ENCODE data around the gene NAPEPLD.

DNA sequence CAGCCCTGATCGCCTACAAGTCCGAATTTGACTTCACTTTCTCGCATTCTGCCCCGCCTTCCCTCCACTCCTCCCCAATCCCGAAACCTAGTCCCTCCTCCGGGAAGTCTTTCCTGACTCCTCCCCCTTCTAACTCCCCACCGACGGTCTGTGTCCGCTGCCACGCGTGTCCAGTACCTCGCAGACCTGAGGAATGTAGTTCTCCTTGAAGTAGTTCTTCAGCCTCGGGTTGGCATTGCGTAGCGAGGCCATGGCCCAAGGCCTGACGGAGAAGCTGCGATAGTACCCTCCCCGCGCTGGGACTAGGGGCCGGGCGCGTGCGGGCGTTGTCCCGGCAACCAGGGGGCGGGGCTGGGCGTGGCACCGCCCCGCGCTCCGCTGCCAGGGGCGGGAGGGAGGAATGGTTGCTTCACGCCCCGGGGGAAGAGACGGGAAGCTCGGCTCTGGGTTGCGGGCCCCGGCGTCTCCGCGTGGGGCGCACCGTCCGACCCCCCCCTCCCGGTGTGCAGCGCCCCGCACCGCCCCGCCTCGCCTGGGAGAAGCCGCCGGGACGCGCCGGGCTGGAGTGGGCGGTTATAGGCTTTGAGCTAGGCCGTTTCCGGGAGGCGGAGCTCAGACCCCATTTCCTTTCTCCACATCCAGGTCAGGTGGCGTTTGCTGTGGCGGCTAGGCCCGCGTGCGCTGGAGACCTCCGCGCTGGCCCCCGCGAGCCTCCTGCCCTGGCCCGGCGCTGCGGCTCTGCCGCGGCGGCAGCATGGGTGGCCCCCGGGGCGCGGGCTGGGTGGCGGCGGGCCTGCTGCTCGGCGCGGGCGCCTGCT lies 74.2 kb downstream of the NAPEPLD start, which contains the start of the genes ARMC10 and FBXL13:
- TF ChIP-seq, protein P1, sequence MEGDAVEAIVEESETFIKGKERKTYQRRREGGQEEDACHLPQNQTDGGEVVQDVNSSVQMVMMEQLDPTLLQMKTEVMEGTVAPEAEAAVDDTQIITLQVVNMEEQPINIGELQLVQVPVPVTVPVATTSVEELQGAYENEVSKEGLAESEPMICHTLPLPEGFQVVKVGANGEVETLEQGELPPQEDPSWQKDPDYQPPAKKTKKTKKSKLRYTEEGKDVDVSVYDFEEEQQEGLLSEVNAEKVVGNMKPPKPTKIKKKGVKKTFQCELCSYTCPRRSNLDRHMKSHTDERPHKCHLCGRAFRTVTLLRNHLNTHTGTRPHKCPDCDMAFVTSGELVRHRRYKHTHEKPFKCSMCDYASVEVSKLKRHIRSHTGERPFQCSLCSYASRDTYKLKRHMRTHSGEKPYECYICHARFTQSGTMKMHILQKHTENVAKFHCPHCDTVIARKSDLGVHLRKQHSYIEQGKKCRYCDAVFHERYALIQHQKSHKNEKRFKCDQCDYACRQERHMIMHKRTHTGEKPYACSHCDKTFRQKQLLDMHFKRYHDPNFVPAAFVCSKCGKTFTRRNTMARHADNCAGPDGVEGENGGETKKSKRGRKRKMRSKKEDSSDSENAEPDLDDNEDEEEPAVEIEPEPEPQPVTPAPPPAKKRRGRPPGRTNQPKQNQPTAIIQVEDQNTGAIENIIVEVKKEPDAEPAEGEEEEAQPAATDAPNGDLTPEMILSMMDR (IDR thresholded peaks at IDR 0.05), result peak; percentile 19 to 67 (median 56)
- TF ChIP-seq EP300 (IDR thresholded peaks at IDR 0.05), result peak; percentile 51
